ENCODE measurements around the gene PGK2.

The PGK2 gene

GRCh38 chr6:49736017-49736508, 51.0 kb downstream of the PGK2 start:
- DNase-seq (ENCODE audit: low read depth): no peak

All from T-helper 22 cell (primary cell).